HepG2 (cell line): ENCODE results near the gene SLC31A2. TPM values are rescaled to one million over a fixed set of nuclear protein-coding genes. Genes with fewer than 3 reads are reported as not detected.

Experiments
- ATAC-seq: fragments of 200-7000 bp; cut with Tn5 transposase; 3 replicates; pipeline ENCODE4 v1.9.1; 2020; ENCODE audit warnings: mild to moderate bottlenecking, moderate library complexity
- BruUV-seq: library from RNA; stranded (reverse); fragments of 400-500 nt; replicated peaks from 2 replicates; lab custom pipeline; 2021; lab: Mats Ljungman, UMichigan
- CTCF ChIA-PET: fragments of 300-600 bp; formaldehyde crosslinking; extraction: SDS; loops from one replicate; lab custom pipeline; 2021; ENCODE audit warnings: low total read pairs, inconsistent platforms, low intra/inter-chr PET ratio; lab: Yijun Ruan, JAX
- POLR2A ChIA-PET: fragments of 350-600 bp; sonication (Branson Sonifier 250); formaldehyde crosslinking; loops from one replicate; lab custom pipeline; 2020; ENCODE audit warnings: antibody characterized with exemption, inconsistent platforms; lab: Yijun Ruan, JAX
- DNase-seq: peaks from one replicate; pipeline ENCODE4 v3.0.0-alpha.2; 2015; ENCODE audit warnings: low spot score
- FAIRE-seq: peaks from 3 replicates; lab custom pipeline; 2011; peaks lifted over from hg19 to GRCh38; lab: Jason Lieb, UNC
- H2AFZ ChIP-seq: one replicate; pipeline ENCODE4 v1.6.1; 2011; ENCODE audit warnings: low read length, inconsistent platforms
- H3K27ac ChIP-seq: fragments of 300-600 bp; 3 replicates; pipeline ENCODE4 v1.8.0; 2011; ENCODE audit warnings: mixed run types, mild to moderate bottlenecking, mixed read lengths, low read length, inconsistent platforms; ENCODE audit not compliant: insufficient read depth; ENCODE audit errors: extremely low read length
- H3K27me3 ChIP-seq, 2 experiments: fragments of 200-600 bp in 1 of 2; 2 replicates in 1 of 2; 3 replicates in 1 of 2; pipeline versions ENCODE4 v1.6.0 to v1.8.0; 2011; ENCODE audit warnings: low read length in 2 of 2, mild to moderate bottlenecking in 2 of 2, moderate library complexity in 2 of 2, inconsistent platforms in 1 of 2; ENCODE audit not compliant: insufficient read depth in 2 of 2, control insufficient read depth in 1 of 2
- H3K36me3 ChIP-seq, 2 experiments: fragments of 200-600 bp in 1 of 2; replicated peaks in 1 of 2; 2 replicates in 1 of 2; 3 replicates in 1 of 2; pipeline versions ENCODE4 v1.5.1 to v1.8.0; 2011; ENCODE audit warnings: low read length in 2 of 2, inconsistent platforms in 1 of 2; ENCODE audit not compliant: insufficient read depth in 2 of 2, control insufficient read depth in 1 of 2
- H3K4me1 ChIP-seq: 2 replicates; pipeline ENCODE4 v1.5.1; 2012; ENCODE audit warnings: low read length, inconsistent platforms; ENCODE audit not compliant: insufficient read depth
- H3K4me2 ChIP-seq: 2 replicates; pipeline ENCODE4 v1.6.0; 2011; ENCODE audit warnings: low read depth, low read length, inconsistent platforms
- H3K4me3 ChIP-seq, 3 experiments: fragments of 200-600 bp in 1 of 3; sonication (generic), shearing (Covaris generic) in 1 of 3; replicated peaks in 1 of 3; 2 replicates each; pipeline ENCODE4 v1.5.1; 2011 to 2016; ENCODE audit warnings: low read length in 3 of 3, inconsistent platforms in 2 of 3, low read depth in 2 of 3, mild to moderate bottlenecking in 2 of 3, control low read depth in 1 of 3, mixed read lengths in 1 of 3; ENCODE audit not compliant: insufficient read depth in 1 of 3
- H3K79me2 ChIP-seq: one replicate; pipeline ENCODE4 v1.6.1; 2011; ENCODE audit warnings: low read length, inconsistent platforms; ENCODE audit not compliant: insufficient read depth
- H3K9ac ChIP-seq: 2 replicates; pipeline ENCODE4 v1.6.0; 2011; ENCODE audit warnings: mild to moderate bottlenecking, low read depth, low read length, inconsistent platforms; ENCODE audit not compliant: insufficient read depth
- H3K9me3 ChIP-seq: 2 replicates; pipeline ENCODE4 v1.5.1; 2012; ENCODE audit warnings: mild to moderate bottlenecking, low read length
- H4K20me1 ChIP-seq: 2 replicates; pipeline ENCODE4 v1.6.0; 2011; ENCODE audit warnings: inconsistent platforms, mild to moderate bottlenecking, low read length, moderate library complexity; ENCODE audit not compliant: insufficient read depth
- BRCA1 ChIP-seq: sonication (generic); formaldehyde crosslinking; IDR thresholded peaks from 2 replicates; pipeline ENCODE4 v1.4.0; 2020; ENCODE audit warnings: missing genetic modification reagents
- RCOR2 ChIP-seq: IDR thresholded peaks from 2 replicates; pipeline ENCODE4 v1.6.1; 2016; ENCODE audit warnings: missing biosample characterization, missing genetic modification reagents
- RFX1 ChIP-seq: fragments of 450-650 bp; IDR thresholded peaks from 2 replicates; pipeline ENCODE4 v1.6.1; 2017
- SIX1 ChIP-seq: sonication (generic); formaldehyde crosslinking; IDR thresholded peaks from 2 replicates; pipeline ENCODE4 v1.4.0; 2020; ENCODE audit warnings: missing genetic modification reagents, borderline replicate concordance
- TAF1 ChIP-seq: sonication (generic); formaldehyde crosslinking; IDR thresholded peaks from 2 replicates; pipeline ENCODE4 v1.4.0; 2020; ENCODE audit warnings: missing genetic modification reagents
- ZBTB37 ChIP-seq: sonication (generic); formaldehyde crosslinking; IDR thresholded peaks from 2 replicates; pipeline ENCODE4 v1.4.0; 2020; ENCODE audit warnings: mild to moderate bottlenecking, missing genetic modification reagents
- ZNF234 ChIP-seq: sonication (generic); formaldehyde crosslinking; conservative IDR thresholded peaks from 2 replicates; pipeline ENCODE4 v1.5.1; 2020; ENCODE audit warnings: mild to moderate bottlenecking, missing genetic modification reagents
- ZNF670 ChIP-seq: sonication (generic); formaldehyde crosslinking; IDR thresholded peaks from 2 replicates; pipeline ENCODE4 v1.8.0; 2022; ENCODE audit warnings: mild to moderate bottlenecking, missing genetic modification reagents, borderline replicate concordance
- WGBS: methylation state at CpG from one replicate; pipeline ENCODE4 v1.1.6; 2017; ENCODE audit warnings: low lambda C conversion rate; 5-methylcytosine and 5-hydroxymethylcytosine counted together
- in situ Hi-C: cut with HindIII; loops from 2 replicates; pipeline ENCODE4 v1.10.0; 2017; ENCODE audit warnings: low pct_unique_long_range_greater_than_20kb; ENCODE audit not compliant: extremely low pct_ligation_motif_present
- intact Hi-C: fragments of 100-400 bp; cut with micrococcal nuclease; formaldehyde crosslinking; loops from one replicate; pipeline ENCODE4 v1.10.0; 2022; ENCODE audit not compliant: unreplicated experiment
- polyA plus RNA-seq, 8 experiments: library from polyadenylated mRNA; depleted of rRNA in 3 of 8; stranded (reverse) in 7 of 8; unstranded in 1 of 8; fragments of >200 nt; fragmentation: Illumina TruSeq in 4 of 8; extraction: Trizol in 4 of 8; gene quantifications; 2 replicates each; pipeline versions ENCODE4 v1.2.1 to v1.2.3, GENCODE V29; 2011 to 2016; ENCODE audit warnings: low read depth in 4 of 8, missing spikeins in 1 of 8, mixed read lengths in 1 of 8; ENCODE audit not compliant: insufficient read depth in 1 of 8
- total RNA-seq, 5 experiments: library from RNA; depleted of rRNA; stranded (reverse); fragments of >200 nt; fragmentation: Illumina TruSeq; extraction: Trizol; gene quantifications; 2 replicates each; pipeline ENCODE4 v1.2.3, GENCODE V29; 2016; ENCODE audit warnings: low read depth in 1 of 5
- TF ChIP-seq, protein P1 (sequence below): sonication (generic); formaldehyde crosslinking; IDR thresholded peaks from 2 replicates; pipeline ENCODE4 v1.4.0; 2020; ENCODE audit warnings: missing genetic modification reagents

SLC31A2 gene
- total and polyA plus RNA-seq, 2 of the 13 experiments (the other 11 are each of a cell fraction or from before 2014, with no cell fraction given): 9.3 to 10.2 TPM

- H3K4me1 ChIP-seq: no peaks in the 10 kb centered on the region; the same call in 1 of the 2 replicates
- CTCF ChIA-PET: no interaction called here
- 81% methylated on average over 4 of the region's 4 CpGs for WGBS
- no peak overlapping the region for H3K4me3 ChIP-seq
- in situ Hi-C loops: no loop called here
- no peak overlapping the region for H3K27ac ChIP-seq
- no peaks in the 10 kb centered on the region for H4K20me1 ChIP-seq
- no TSS peak for BruUV-seq
- H3K79me2 ChIP-seq: no peaks in the 10 kb centered on the region
- H3K36me3 ChIP-seq: peaks cover 6 to 55% of the 10 kb centered on the region in 2 experiments
- intact Hi-C loops: no loop called here
- H2AFZ ChIP-seq: no peak overlapping the region
- FAIRE-seq (no peak), ATAC-seq (no peak), DNase-seq (no peak)
- no peaks in the 10 kb centered on the region for H3K27me3 ChIP-seq
- TF ChIP-seq RFX1 (no peak), BRCA1 (CRISPR knock-in tag) (no peak), SIX1 (no peak), ZNF234 (no peak), ZNF670 (CRISPR knock-in tag) (no peak), TAF1 (CRISPR knock-in tag) (no peak), RCOR2 (CRISPR knock-in tag) (no peak), ZBTB37 (no peak)
- TF ChIP-seq, protein P1, sequence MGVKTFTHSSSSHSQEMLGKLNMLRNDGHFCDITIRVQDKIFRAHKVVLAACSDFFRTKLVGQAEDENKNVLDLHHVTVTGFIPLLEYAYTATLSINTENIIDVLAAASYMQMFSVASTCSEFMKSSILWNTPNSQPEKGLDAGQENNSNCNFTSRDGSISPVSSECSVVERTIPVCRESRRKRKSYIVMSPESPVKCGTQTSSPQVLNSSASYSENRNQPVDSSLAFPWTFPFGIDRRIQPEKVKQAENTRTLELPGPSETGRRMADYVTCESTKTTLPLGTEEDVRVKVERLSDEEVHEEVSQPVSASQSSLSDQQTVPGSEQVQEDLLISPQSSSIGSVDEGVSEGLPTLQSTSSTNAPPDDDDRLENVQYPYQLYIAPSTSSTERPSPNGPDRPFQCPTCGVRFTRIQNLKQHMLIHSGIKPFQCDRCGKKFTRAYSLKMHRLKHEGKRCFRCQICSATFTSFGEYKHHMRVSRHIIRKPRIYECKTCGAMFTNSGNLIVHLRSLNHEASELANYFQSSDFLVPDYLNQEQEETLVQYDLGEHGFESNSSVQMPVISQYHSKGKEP (CRISPR knock-in tag): no peak
- H3K9me3 ChIP-seq: no peaks in the 10 kb centered on the region
- no peak overlapping the region for H3K4me2 ChIP-seq
- POLR2A ChIA-PET: no interaction called here
- H3K9ac ChIP-seq: no peak overlapping the region
Measured at GRCh38 chr9:113199683-113200329, 49.0 kb downstream of the SLC31A2 start.
